PC-3 (cell line): ENCODE measurements around the gene CYB5B. TPM values are rescaled to one million over a fixed set of nuclear protein-coding genes. Genes with fewer than 3 reads are reported as not detected.

Source experiments
- ATAC-seq: fragments of 200-7000 bp; cut with Tn5 transposase; 2 replicates; pipeline ENCODE4 v1.9.1; 2020; ENCODE audit warnings: mild to moderate bottlenecking, moderate library complexity
- BruUV-seq: library from RNA; stranded (reverse); fragments of 400-500 nt; replicated peaks from 2 replicates; lab custom pipeline; 2021; lab: Mats Ljungman, UMichigan
- CTCF ChIA-PET: fragments of 300-600 bp; sonication (Branson Sonifier 250); formaldehyde crosslinking; loops from one replicate; lab custom pipeline; 2022; ENCODE audit warnings: antibody characterized with exemption; lab: Charles Lee
- POLR2A ChIA-PET: fragments of 300-600 bp; sonication (Branson Sonifier 250); formaldehyde crosslinking; loops from one replicate; lab custom pipeline; 2022; ENCODE audit warnings: antibody characterized with exemption; ENCODE audit not compliant: unreplicated experiment; lab: Charles Lee
- DNase-seq: peaks from one replicate; pipeline ENCODE4 v3.0.0-alpha.2; 2015
- H2AFZ ChIP-seq: fragments of 300-600 bp; sonication (generic); 2 replicates; pipeline ENCODE4 v1.6.0; 2016; ENCODE audit warnings: antibody characterized with exemption, low read length
- H3F3A ChIP-seq: fragments of 300-600 bp; sonication (generic); one replicate; pipeline ENCODE4 v1.6.0; 2017; ENCODE audit warnings: antibody characterized with exemption, low read length, control low read depth, mild to moderate bottlenecking; ENCODE audit not compliant: unreplicated experiment
- H3K27ac ChIP-seq: fragments of 300-600 bp; sonication (generic); 2 replicates; pipeline ENCODE4 v1.5.1; 2016; ENCODE audit warnings: mild to moderate bottlenecking, low read length
- H3K27me3 ChIP-seq: fragments of 300-600 bp; sonication (generic); 2 replicates; pipeline ENCODE4 v1.6.1; 2016; ENCODE audit warnings: low read length, mixed read lengths
- H3K36me3 ChIP-seq: fragments of 300-600 bp; sonication (generic); 2 replicates; pipeline ENCODE4 v1.6.1; 2016; ENCODE audit warnings: low read depth, mixed run types, low read length, mixed read lengths
- H3K4me1 ChIP-seq: fragments of 300-600 bp; sonication (generic); 2 replicates; pipeline ENCODE4 v1.5.1; 2016; ENCODE audit warnings: low read length; ENCODE audit not compliant: insufficient read depth
- H3K4me2 ChIP-seq: fragments of 300-600 bp; sonication (generic); 2 replicates; pipeline ENCODE4 v1.6.0; 2016; ENCODE audit warnings: low read length
- H3K4me3 ChIP-seq: fragments of 300-600 bp; sonication (generic); 2 replicates; pipeline ENCODE4 v1.5.1; 2016; ENCODE audit warnings: mild to moderate bottlenecking, low read length, mixed read lengths
- H3K79me2 ChIP-seq: fragments of 300-600 bp; sonication (generic); 2 replicates; pipeline ENCODE4 v1.6.1; 2017; ENCODE audit warnings: low read length, mixed read lengths
- H3K9ac ChIP-seq: fragments of 300-600 bp; sonication (generic); 2 replicates; pipeline ENCODE4 v1.6.0; 2016; ENCODE audit warnings: mild to moderate bottlenecking, low read length
- H3K9me2 ChIP-seq: fragments of 300-600 bp; sonication (generic); replicated peaks from 2 replicates; pipeline ENCODE4 v1.6.1; 2016; ENCODE audit warnings: mixed run types, low read length, mixed read lengths
- H3K9me3 ChIP-seq: fragments of 300-600 bp; sonication (generic); 2 replicates; pipeline ENCODE4 v1.6.1; 2016; ENCODE audit warnings: low read length, mixed read lengths
- H4K20me1 ChIP-seq: fragments of 300-600 bp; sonication (generic); 2 replicates; pipeline ENCODE4 v1.6.1; 2016; ENCODE audit warnings: low read length, mixed read lengths
- CTCF ChIP-seq: fragments of 300-600 bp; sonication (generic); conservative IDR thresholded peaks from 2 replicates; pipeline ENCODE4 v1.5.1; 2017; ENCODE audit warnings: antibody characterized with exemption, low read depth, mild to moderate bottlenecking, low read length
- EZH2 ChIP-seq: fragments of 300-600 bp; sonication (generic); IDR thresholded peaks from one replicate; pipeline ENCODE4 v1.6.1; 2017; ENCODE audit warnings: antibody characterized with exemption, mild to moderate bottlenecking, low read length; ENCODE audit not compliant: unreplicated experiment
- EZH2phosphoT487 ChIP-seq: fragments of 300-600 bp; sonication (generic); IDR thresholded peaks from 2 replicates; pipeline ENCODE4 v1.6.1; 2018; ENCODE audit warnings: mild to moderate bottlenecking, antibody characterized with exemption, low read length, borderline replicate concordance
- intact Hi-C: fragments of 100-400 bp; cut with micrococcal nuclease; formaldehyde crosslinking; loops from 2 replicates; pipeline ENCODE4 v1.9.0; 2023
- total RNA-seq: library from RNA; depleted of rRNA; stranded (reverse); fragments of >200 nt; gene quantifications from 2 replicates; pipeline ENCODE4 v1.2.3, GENCODE V29; 2014

CYB5B gene
- total RNA-seq, 1 experiment from 2014 or later, result 64.5 TPM

GRCh38 chr16:69499541-69500230, 75.3 kb downstream of the CYB5B start:
- no peak overlapping the region for H3K4me3 ChIP-seq
- TF ChIP-seq EZH2phosphoT487 (no peak), CTCF (no peak), EZH2 (no peak)
- H3K9ac ChIP-seq, result no peak overlapping the region
- ATAC-seq, result no peak
- no peaks in the 10 kb centered on the region for H3K9me2 ChIP-seq
- H3K27me3 ChIP-seq, result no peaks in the 10 kb centered on the region
- DNase-seq, result no peak
- H3K27ac ChIP-seq, result no peak overlapping the region
- BruUV-seq, result no TSS peak
- peaks cover 4% of the 10 kb centered on the region; the same call in 1 of the 2 replicates for H3K4me1 ChIP-seq
- no peak overlapping the region for H2AFZ ChIP-seq
- H3K9me3 ChIP-seq, result no peaks in the 10 kb centered on the region
- H3K79me2 ChIP-seq, result no peaks in the 10 kb centered on the region
- no peaks in the 10 kb centered on the region for H3F3A ChIP-seq
- POLR2A ChIA-PET, result no interaction called here
- intact Hi-C loops, result no loop called here
- CTCF ChIA-PET, result no interaction called here
- H4K20me1 ChIP-seq, result no peaks in the 10 kb centered on the region
- no peaks in the 10 kb centered on the region; the same call in 1 of the 2 replicates for H3K36me3 ChIP-seq
- no peak overlapping the region for H3K4me2 ChIP-seq

DNA sequence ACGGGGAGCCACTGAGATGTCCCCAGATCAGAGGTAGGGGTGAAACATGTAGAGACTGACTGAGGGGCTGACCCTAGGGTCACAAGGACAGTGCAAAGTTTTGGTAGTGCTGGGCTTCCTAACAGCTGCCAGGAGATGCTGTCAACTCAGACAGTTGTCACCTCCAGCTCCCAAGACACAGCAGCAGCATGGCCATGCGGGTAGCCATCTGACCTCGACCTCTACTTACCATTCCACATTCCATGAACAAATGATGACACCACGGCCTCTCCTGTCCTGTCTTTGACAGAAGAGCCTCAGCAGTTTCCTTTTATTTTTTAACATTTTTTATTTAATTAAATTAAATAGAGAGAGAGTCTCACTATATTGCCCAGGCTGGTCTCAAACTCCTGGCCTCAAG, 76.1 kb downstream of the CYB5B start:
- Histone ChIP-seq H3K4me3 (no peak overlapping the region), H4K20me1 (no peaks in the 10 kb centered on the region), H3K27ac (no peak overlapping the region), H3K9ac (no peak overlapping the region), H3K9me3 (no peaks in the 10 kb centered on the region), H3K79me2 (no peaks in the 10 kb centered on the region), H3K36me3 (no peaks in the 10 kb centered on the region), H3K27me3 (no peaks in the 10 kb centered on the region), H3K4me2 (no peak overlapping the region), H3K9me2 (no peaks in the 10 kb centered on the region), H3F3A (no peaks in the 10 kb centered on the region), H2AFZ (no peak overlapping the region), H3K4me1 (peaks cover 4% of the 10 kb centered on the region; the same call in 1 of the 2 replicates)
- TF ChIP-seq EZH2phosphoT487 (no peak), CTCF (no peak), EZH2 (no peak)
- no TSS peak for BruUV-seq
- DNase-seq (no peak), ATAC-seq (no peak)
- intact Hi-C loops, result no loop called here
- POLR2A ChIA-PET, result no interaction called here
- CTCF ChIA-PET, result no interaction called here
